DMS53 treated with DMSO at 0.1 percent for 48 hours (cell line): Measurements from ENCODE around the gene EFHD2.
A peak's percentile ranks its signal among the peaks of the same experiment; 100 is the strongest.
"Not testable (repeated sequence)": the region's sequence is repeated elsewhere in the genome, so short reads cannot be mapped to it uniquely, and the experiment has no call there.

Experiments used
- DNase-seq: peaks from one replicate; lab custom pipeline; 2025; ENCODE audit not compliant: unreplicated experiment; lab: John Stamatoyannopoulos, UW

Gene EFHD2

DNA sequence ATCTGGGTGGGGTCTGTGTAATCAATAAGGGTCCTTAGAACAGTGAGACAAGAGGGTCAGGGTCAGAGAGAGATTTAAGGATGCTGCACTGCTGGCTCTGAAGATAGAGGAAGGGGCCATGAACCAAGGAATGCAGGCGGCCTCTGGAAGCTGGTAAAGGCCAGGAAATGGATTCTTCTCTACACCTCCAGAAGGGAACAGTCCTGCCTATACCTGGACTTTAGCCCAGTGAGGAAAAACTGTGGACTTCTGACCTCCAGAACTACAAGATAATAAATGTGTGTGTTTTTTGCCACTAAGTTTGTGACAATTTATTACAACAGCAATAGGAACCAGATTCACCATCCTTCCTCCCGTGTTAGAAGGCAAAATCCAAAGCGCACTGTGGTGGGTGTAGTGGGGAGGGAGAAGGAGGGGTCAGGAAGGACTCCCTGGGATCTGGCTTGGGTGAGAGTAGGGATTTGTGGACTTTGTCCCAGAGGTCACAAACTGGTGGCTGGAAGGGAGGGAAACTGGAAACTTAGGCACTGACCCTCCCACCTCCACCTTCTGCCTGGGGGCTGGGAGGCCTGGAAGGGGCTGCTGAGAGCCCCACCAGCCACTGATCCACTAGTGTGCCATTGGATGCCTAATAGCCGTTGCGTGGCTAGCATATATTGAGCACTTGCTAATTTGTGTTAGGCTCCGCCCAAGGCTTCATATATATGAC, 41.5 kb downstream of the EFHD2 start:
- DNase-seq: no peak

DNA sequence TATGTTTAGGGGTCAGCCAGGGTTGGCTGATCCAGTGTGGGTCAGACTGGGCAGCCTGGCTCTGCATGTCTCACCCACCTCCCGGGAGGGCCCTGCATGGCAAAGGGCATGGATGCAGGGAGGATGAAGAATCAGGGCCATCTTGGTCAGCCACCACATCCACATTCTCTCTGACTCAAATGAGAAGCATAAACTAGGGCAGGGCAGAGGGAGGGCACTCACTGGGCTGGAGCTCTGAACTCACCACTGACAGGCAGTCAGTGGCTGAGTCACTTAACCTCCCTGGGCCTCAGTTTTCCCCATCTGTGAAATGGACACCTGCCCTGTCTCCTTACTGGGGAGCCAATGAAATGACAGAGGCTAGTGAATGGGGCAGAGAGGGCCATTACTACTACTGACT, 42.5 kb downstream of the EFHD2 start:
- no peak for DNase-seq

DNA sequence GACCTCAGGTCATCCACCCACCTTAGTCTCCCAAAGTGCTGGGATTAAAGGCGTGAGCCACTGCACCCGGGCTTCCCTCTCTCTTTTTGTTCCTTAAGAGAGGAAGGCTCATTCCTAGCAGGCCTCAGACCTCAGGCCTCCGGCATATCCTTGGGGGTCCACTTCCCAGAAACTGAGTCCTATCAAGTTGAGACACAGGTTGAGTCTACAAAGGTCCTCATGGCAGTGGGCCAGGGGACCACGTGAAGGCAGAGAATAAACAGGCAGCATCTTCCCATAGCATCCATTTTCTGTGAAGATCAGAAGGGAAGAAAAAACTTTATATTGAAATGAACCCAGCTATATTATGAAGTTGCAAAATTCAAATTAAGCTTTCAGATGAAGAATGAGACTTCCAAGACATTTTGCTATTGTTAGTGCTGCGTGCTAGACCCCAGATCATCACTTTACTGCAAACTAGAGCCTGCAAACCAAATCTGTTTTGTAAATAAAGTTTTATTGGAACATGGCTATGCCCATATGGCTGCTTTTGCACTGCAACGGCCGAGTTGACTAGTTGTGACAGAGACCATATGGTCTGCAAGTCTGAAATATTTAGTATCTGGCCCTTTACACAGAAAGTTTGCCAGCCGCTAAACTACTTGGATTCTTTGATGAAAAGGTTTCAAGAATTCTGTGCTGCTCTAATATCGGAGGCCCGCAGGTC, 43.3 kb downstream of the EFHD2 start:
- DNase-seq: no peak

DNA sequence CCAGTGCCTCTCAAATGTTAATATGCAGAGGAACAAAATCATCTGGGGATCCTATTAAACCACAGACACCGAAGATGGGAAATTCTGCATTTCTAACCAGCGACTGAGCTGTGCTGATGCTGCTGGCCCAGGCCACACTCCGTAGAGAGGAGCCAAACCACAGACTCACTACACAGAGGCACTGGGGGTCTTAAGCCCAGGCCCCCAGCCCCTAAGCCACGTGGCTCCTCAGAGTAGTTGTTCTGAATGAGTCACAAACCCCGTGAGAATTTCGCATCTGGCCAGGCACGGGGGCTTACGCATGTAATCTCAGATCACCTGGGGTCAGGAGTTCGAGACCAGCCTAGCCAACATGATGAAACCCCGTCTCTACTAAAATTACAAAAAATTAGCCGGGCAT, 44.0 kb downstream of the EFHD2 start:
- DNase-seq: no peak

DNA sequence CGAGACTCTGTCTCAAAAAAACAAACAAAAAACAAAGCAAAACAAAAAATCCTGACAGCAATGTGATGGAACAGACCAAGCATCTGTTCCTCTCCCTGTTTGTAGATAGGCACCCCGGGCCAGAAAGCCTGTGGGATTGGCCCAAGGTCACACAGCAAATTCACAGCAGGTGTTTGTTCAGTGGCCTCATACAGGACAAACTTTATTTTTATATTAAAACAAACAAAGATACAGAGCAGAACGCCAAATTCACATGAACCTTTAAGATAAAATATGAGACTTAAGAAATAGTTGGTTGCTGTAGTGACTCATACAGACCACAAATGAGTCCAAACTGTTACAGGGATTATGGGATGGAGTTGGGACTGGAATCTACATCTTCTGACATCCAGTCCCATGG, 44.6 kb downstream of the EFHD2 start:
- no peak for DNase-seq

DNA sequence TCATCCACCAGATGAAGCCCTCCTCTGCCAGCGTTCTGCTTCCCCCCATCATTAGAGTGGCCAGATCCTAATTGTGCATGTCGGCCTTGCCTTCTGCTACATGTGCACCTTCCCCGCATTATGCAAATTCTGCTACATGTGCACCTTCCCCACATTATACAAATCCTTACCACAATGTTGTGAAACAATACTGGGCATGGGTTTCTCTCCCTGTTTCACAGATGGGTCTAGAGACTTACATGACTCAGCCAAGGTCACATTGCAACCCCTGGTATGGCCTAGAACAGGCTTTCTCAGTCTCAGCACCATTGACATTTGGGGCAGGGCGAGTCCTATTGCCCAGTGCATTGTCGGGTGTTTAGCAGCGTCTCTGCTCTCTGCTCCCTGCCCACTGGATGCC, 45.8 kb downstream of the EFHD2 start:
- DNase-seq: no peak

DNA sequence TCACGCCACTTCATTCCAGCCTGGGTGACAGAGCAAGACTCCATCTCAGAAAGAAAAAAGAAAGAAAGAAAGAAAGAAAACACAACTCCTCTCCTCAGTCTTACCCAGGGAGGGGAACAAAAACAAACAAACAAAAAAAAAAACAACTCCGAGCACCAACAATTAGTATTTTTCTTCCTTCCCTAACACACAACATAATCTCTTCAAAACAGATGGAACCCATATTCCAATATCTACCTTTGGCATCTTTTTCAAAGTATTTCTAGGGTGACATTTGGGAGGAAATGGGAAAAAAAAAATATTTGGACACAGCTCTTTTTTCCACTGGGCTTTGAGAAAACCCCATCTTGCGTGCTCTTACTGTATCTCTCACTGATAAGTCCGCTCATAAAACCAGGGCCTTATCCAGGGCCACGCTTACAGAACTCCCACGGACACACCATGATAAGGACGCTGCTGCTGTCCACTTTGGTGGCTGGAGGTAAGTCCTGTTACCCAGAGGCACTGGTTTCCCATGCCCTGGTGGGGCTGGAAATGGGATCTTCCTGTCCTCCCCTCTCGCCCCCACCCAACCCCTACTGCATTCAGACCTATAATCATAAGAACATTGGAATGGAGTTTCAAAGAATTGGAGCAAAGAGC, 46.7 kb downstream of the EFHD2 start, which contains the start of gene CELA2A:
Gene CELA2A (plus strand): TSS at position 420 of the 642 bp plus-strand sequence. CDS start 22 bp downstream, at position 442.
- no peak for DNase-seq

DNA sequence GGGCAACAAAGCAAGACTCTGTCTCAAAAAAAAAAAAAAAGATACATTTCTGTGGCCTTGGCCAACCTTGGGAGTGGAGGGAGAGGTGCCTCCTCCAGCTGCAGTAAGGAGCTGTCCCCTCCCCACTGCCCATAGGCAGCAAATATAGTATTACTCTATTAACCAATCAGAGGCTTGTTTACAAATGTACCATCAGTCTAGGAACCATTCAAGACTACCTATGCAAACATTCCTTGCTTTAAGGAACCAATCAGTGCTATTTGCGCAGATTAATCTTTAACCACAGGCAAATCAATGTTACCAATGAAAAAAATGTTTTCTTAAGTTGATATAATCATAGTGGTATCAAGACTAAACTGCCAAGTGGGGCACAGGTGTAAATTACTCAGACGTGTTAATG, 47.9 kb downstream of the EFHD2 start:
- no peak for DNase-seq

DNA sequence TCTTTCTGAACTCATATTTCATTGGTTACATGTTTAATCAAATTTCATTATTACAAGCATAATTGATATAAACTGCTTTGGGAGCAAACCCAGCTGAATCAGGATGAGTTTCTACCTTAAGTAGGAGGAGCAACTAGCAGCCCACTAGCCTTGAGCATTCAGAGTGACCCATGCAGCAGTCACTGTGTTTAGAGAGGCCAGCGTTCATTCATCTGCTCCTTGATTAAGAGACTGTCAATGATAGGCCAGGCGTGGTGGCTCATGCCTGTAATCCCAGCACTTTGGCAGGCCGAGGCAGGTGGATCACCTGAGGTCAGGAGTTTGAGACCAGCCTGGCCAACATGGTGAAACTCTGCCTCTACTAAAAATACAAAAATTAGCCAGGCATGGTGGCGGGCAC, 48.7 kb downstream of the EFHD2 start:
- DNase-seq: not testable (repeated sequence)

DNA sequence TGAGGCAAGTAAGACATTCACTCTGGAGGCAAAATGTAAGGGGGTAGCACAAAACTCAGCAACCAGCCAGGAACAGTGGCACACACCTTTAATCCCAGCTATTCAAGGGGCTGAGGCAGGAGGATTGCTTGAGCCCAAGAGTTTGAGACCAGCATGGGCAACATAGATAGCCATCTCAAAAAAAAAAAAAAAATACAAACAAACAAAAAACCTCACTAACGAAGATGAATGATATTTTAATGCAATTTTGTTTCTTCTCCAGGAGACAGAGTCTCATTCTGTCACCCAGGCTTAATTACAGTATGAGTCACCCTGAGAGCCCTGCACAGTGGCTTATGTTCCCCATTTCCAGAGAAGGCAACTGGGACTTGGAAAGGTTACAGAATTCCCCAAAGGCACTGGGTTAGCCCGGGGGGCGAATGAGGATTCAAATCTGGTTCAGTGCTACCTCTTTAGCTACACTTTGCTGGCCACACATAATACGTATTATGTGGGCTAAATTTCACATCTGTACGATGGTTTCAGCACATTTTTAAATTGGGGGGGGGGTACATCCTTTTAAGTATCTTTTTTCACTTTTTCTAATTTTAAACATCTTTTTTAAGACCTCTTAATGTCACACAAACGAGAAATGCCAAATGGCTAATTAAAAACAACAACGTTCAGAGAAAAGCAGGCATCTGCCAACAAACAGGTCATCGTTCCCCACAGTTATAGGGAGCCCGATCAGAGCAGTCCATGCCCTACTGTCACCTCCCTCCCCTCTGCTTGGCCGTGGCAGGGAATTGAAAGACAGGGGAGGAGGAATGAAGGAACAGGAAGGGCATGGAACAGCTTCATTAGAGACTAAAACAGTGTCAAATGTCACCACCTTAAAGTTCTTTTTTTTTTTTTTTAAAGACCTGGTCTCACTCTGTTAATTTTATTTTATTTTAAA, 50.4 kb downstream of the EFHD2 start:
- DNase-seq: peak; percentile 8

DNA sequence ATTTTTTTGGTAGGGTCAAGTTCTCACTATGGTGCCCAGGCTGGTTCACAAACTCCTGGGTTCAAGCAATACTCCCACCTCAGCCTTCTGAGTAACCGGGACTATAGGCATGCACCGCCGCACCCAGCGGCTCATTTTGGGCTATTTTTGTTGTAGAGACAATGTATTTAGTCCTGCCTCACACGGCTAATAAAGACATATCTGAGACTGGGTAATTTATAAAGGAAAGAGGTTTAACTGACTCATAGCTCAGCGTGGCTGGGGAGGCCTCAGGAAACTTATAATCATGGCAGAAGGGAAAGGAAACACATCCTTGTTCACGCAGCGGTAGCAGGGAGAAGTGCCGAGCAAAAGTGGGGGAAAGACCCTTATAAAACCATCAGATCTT, 51.0 kb downstream of the EFHD2 start:
- no peak for DNase-seq

DNA sequence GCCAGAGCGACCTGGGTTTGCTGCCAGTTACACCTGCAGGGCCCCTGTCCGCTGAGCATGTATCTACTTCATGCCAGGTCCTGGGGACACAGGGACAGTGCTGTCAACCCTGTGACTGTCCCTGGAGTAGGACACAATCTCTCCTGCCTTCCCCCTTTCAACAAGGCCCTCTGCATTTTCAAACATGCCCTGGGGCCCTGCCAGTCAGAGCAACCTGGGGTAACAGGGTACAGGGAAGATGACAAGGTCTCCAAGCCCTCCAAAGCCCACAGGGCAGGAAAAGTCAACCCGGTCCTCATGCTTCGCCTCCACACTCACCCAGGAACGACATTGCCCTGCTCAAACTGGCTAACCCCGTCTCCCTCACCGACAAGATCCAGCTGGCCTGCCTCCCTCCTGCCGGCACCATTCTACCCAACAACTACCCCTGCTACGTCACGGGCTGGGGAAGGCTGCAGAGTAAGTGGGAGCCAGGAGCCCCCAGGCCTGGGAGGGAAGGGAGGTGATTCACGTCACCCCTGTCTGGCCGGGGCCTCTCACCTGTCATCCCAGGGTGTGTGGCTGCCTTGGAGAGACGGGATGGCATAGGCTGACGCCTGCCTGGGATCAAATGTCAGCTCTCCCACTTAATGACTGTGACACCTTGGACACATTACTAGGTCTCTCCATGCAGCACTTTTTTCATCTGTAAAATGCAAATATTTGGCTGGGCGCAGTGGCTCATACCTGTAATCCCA, 53.5 kb downstream of the EFHD2 start:
- DNase-seq: peak; percentile 91

DNA sequence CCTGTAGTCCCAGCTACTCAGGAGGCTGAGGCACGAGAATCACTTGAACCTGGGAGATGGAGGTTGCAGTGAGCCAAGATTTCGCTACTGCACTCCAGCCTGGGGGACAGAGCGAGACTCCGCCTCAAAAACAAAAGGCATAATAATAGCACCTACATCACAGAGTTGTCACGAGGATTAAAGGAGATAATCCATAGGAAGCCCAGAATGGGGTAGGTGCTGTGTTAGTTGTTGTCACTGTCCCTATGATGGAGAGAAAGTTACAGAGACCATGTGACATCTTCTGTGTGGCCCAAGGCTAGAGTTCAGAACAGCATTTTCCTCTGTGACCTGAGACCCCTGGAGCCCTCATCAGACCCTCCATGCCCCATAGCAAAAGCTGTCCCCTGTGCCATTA, 54.2 kb downstream of the EFHD2 start:
- peak; percentile 44 for DNase-seq

DNA sequence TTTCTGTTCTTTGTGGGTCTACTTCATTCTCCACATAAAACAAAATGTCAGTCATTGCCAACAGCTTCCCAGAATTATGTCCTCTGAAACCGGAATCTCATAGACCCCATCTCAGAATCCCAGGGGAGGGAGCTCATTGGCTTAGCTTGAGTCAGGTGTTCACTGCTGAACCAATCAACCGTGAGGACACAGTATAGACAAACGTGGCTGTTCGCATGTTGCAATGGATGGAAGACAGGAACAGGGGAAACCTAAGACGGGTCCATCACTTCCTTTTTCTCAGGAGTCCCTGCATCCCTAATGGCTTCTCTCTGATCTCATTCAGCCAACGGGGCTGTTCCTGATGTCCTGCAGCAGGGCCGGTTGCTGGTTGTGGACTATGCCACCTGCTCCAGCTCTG, 56.0 kb downstream of the EFHD2 start:
- DNase-seq: no peak

DNA sequence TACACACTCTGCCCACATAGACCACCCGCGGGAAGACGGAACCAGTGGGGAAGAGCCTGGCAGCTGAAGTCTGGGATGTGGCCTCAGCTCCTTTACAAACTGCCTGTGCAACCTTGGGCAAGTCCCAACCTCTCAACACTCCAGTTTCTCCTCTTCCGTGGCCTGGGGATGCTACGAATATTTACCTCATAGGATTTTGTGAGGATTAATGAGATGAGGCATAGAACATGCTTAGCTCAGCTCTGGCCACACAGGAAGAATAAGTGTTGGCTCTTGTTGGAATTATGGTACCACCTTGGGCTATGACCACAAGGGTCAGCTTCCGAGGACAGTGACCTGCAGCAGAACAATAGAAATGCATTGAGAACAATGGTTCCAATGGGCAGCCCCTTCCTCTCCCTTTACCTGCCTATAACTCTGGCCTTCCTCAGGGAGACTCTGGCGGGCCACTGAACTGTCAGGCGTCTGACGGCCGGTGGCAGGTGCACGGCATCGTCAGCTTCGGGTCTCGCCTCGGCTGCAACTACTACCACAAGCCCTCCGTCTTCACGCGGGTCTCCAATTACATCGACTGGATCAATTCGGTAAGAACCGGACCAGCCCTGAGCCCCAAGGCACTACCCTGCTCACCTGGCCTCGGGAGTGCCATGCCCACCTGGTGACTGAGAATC, 57.4 kb downstream of the EFHD2 start:
- DNase-seq: not testable (repeated sequence)

DNA sequence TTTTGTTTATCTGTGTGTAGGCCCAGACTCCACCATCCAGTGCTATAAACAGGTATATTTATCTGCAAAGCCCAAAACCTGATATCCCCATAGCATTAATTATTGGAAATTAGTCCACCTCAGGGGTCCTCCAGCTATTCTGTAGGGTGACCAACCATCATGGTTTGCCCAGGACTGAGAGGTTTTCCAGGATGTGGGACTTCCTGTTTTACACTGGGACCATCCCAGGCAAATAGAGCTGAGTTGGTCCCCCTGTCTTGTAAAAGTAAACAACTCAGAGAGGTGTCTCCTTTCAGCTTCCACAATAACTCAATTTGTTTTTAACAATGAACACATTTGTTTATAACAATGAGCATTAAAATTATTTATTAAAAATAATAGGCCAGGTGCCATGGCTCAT, 58.5 kb downstream of the EFHD2 start:
- DNase-seq: no peak

DNA sequence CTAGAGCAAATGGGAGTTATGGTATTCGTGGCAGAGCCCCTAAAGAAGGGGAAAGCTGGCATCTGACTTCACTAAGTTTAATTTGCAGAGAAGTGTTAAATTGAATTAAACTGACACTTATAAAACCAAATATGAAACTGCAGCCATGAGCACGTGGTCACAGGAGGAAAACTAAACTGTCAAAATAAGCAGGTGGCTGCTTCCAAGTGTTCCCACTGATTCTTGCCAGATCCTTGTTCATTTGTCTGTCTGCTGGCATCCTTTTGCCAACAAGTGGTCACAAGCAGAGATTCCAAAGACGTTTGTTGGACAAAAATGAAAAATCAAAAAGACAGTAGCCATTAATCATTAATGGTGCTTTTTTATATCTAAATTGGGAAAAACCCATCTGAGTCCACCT, 59.7 kb downstream of the EFHD2 start:
- no peak for DNase-seq

DNA sequence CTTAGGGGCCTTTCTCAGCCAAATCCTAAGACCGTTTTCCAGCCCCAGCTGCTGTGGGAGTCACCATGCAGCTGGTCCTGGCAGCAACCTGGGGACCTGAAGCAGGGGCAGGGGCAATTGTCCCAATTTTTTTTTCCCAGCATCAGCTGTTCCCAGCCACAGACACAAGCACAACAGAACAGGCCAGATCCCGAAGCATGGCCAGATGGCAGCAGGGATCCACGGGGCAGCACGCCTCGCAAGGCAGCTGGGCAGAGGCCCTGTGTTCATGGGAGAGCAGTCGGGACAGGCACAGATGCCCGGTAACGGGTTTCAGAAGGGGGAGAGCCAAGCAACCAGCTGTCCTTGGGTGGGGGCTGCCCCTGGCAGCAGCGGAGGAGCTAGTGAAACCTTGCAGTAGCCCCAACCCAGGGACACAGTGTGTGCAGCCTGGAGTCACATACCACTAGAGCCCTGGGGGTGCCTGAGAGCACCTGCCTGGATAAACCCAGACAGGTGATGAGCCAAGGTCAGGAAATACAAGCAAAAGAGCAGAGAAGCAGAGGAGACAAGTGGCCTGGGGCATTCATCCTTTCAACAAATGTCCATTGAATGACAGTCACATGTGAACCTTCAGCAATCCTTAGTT, 60.2 kb downstream of the EFHD2 start:
- DNase-seq: peak; percentile 48

DNA sequence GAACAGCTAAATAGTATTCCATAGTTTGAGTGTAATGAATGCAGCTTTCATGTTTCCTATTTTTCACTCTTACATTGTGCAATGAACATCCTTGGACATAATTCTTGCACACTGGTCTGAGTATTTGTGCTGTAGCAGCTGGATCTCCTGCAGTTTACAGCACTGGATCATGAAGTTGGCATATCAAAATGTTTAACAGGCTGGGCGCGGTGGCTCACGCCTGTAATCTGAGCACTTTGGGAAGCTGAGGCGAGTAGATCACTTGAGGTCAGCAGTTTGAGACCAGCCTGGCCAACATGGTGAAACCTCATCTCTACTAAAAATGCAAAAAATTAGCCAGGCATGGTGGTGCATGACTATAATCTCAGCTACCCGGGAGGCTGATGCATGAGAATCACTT, 61.4 kb downstream of the EFHD2 start:
- not testable (repeated sequence) for DNase-seq
